GM12878 (cell line): ENCODE results near the gene SCGB1C2. TPM values are rescaled to one million over a fixed set of nuclear protein-coding genes. Genes with fewer than 3 reads are reported as not detected.

ENCODE experiments used
- ELK1 ChIP-seq: IDR thresholded peaks from 2 replicates; pipeline ENCODE4 v1.6.1; 2012; ENCODE audit warnings: low read depth, low read length, improper control_type of control experiment
- ESRRA ChIP-seq: IDR thresholded peaks from 2 replicates; pipeline ENCODE4 v1.6.1; 2012; ENCODE audit warnings: mild to moderate bottlenecking, low read length, improper control_type of control experiment
- FOXK2 ChIP-seq: fragments of 450-650 bp; IDR thresholded peaks from 2 replicates; pipeline ENCODE4 v1.6.1; 2017; ENCODE audit warnings: mild to moderate bottlenecking, moderate library complexity
- FOXM1 ChIP-seq: IDR thresholded peaks from 2 replicates; pipeline ENCODE4 v1.6.1; 2012; ENCODE audit warnings: low read depth, mild to moderate bottlenecking, inconsistent platforms, low read length, moderate library complexity
- LARP7 ChIP-seq: fragments of 450-650 bp; IDR thresholded peaks from 2 replicates; pipeline ENCODE4 v1.6.1; 2017; ENCODE audit warnings: mild to moderate bottlenecking
- MTA3 ChIP-seq: IDR thresholded peaks from 2 replicates; pipeline ENCODE4 v1.6.1; 2012; ENCODE audit warnings: low read length, inconsistent platforms, borderline replicate concordance
- POLR2AphosphoS5 ChIP-seq: IDR thresholded peaks from 2 replicates; pipeline ENCODE4 v1.6.1; 2011; ENCODE audit warnings: mild to moderate bottlenecking, low read length, inconsistent platforms
- TCF12 ChIP-seq: IDR thresholded peaks from 2 replicates; pipeline ENCODE4 v1.6.1; 2011; ENCODE audit warnings: low read depth, mild to moderate bottlenecking, low read length
- USF2 ChIP-seq: IDR thresholded peaks from 2 replicates; pipeline ENCODE4 v1.6.1; 2011; ENCODE audit warnings: low read depth, low read length, improper control_type of control experiment, borderline replicate concordance
- ZBTB11 ChIP-seq: fragments of 450-650 bp; formaldehyde crosslinking; IDR thresholded peaks from 2 replicates; pipeline ENCODE4 v1.5.0; 2022; ENCODE audit warnings: mild to moderate bottlenecking, missing genetic modification characterization
- ZBTB33 ChIP-seq: fragments of 450-650 bp; IDR thresholded peaks from 2 replicates; pipeline ENCODE4 v1.6.1; 2017; ENCODE audit warnings: mild to moderate bottlenecking
- ZBTB40 ChIP-seq: fragments of 450-650 bp; IDR thresholded peaks from 2 replicates; pipeline ENCODE4 v1.6.1; 2016; ENCODE audit warnings: mild to moderate bottlenecking, moderate library complexity, borderline replicate concordance
- polyA plus RNA-seq, 11 experiments: library from polyadenylated mRNA; depleted of rRNA in 4 of 11; unstranded in 6 of 11; stranded (reverse) in 5 of 11; fragments of >200 nt; fragmentation: Nextera tagmentation in 4 of 11; fragmentation: Illumina TruSeq in 1 of 11; extraction: Ambion mirVana in 4 of 11; extraction: Trizol in 1 of 11; gene quantifications; 1 replicate in 1 of 11; 2 replicates in 10 of 11; pipeline versions ENCODE4 v1.2.1 to v1.2.3, GENCODE V29; 2011 to 2016; ENCODE audit warnings: inconsistent platforms in 2 of 11, missing spikeins in 2 of 11, low read depth in 1 of 11
- total RNA-seq, 4 experiments: library from RNA; depleted of rRNA in 3 of 4; stranded (reverse); fragments of >200 nt in 3 of 4; fragmentation: Illumina TruSeq in 1 of 4; extraction: Trizol in 1 of 4; gene quantifications; 2 replicates each; pipeline versions ENCODE4 v1.2.1 to v1.2.3, GENCODE V29; 2013 to 2021

SCGB1C2 gene
- total and polyA plus RNA-seq, 10 of the 15 experiments (the other 5 are each of a cell fraction or from before 2014, with no cell fraction given), result not detected

- no peak for TF ChIP-seq ZBTB11 (CRISPR knock-in tag)
- TF ChIP-seq TCF12, result no peak
- TF ChIP-seq ESRRA, result no peak
- TF ChIP-seq FOXK2, result no peak
- no peak for TF ChIP-seq ELK1
- TF ChIP-seq ZBTB33, result no peak
- TF ChIP-seq LARP7, result no peak
- no peak for TF ChIP-seq USF2
- TF ChIP-seq MTA3, result no peak
- TF ChIP-seq POLR2AphosphoS5, result no peak
- TF ChIP-seq FOXM1, result no peak
- no peak for TF ChIP-seq ZBTB40
These were observed 45.7 kb downstream of the SCGB1C2 start (continued) for GRCh38 chr17:183021-183420.
